Measurements from ENCODE around the gene RAI1. TPM values are rescaled to one million over a fixed set of nuclear protein-coding genes. Genes with fewer than 3 reads are reported as not detected.
"Not testable (repeated sequence)": the region's sequence is repeated elsewhere in the genome, so short reads cannot be mapped to it uniquely, and the experiment has no call there.

Gene RAI1
- polyA plus RNA-seq, 1 donor from 2014 or later, result 3.0 TPM

GRCh38 chr17:17805575-17805974 is 124.3 kb downstream of the RAI1 start:
- Mint-ChIP-seq H3K4me1 (peaks cover 0 to 5% (median 4%) of the 10 kb centered on the region in 3 donors), H3K27ac (peak overlapping the region in 1 of 3 donors; percentile 91), H3K36me3 (no peaks in the 10 kb centered on the region), H3K27me3 (no peaks in the 10 kb centered on the region), H3K9me3 (no peaks in the 10 kb centered on the region), H3K4me3 (no peak overlapping the region)

DNA sequence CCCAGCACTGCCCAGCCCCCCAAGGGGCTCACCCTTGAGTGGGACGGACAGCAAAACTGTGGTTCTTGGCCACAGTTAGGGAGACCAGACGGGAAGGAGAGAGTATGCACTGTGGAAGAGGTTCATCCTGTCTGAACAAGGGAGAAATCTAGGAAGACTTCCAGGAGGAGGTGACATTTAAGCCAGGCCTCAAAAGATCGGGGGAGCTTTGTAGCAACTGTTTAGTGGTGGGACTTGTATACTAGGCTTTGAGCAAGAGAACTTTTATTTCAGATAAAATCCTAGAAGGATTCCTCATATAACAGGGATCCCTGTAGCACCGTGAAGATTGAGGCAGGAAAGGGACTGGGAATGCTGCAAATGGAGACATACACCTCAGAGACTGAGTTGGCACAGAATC is 124.8 kb downstream of the RAI1 start:
- Mint-ChIP-seq H3K4me1 (peaks cover 0 to 5% (median 4%) of the 10 kb centered on the region in 3 donors), H3K9me3 (no peaks in the 10 kb centered on the region), H3K4me3 (no peak overlapping the region), H3K27me3 (no peaks in the 10 kb centered on the region), H3K36me3 (no peaks in the 10 kb centered on the region), H3K27ac (peak overlapping the region in 1 of 3 donors; percentile 91)

- Mint-ChIP-seq H3K27me3 (no peaks in the 10 kb centered on the region), H3K4me3 (no peak overlapping the region), H3K27ac (no peak overlapping the region), H3K9me3 (no peaks in the 10 kb centered on the region), H3K36me3 (no peaks in the 10 kb centered on the region), H3K4me1 (peaks cover 0 to 5% (median 4%) of the 10 kb centered on the region in 3 donors)
Observed at GRCh38 chr17:17806611-17807274, 125.5 kb downstream of the RAI1 start.

DNA sequence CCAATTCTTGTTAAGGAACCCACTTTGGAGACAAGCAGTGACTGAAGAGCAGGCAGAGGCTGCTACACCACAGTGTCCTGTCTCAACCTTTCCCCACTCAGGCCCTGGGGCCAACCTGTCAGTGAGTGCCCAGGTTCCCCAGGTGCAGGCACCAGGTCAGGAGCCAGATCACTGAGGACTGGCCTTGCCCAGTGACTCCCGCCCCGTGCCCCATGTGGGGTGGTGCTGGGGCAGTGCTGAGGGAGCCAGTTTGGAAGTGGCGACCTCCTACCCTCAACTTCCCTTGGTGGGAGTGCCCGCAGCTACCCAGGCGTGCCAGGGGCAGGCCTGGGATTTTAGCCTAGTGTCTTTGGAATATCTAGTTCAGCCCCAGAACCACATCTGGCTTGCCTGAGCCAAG is 126.2 kb downstream of the RAI1 start:
- no peaks in the 10 kb centered on the region for H3K27me3 Mint-ChIP-seq
- H3K27ac Mint-ChIP-seq, result no peak overlapping the region
- peaks cover 2 to 5% (median 4%) of the 10 kb centered on the region in 3 donors for H3K4me1 Mint-ChIP-seq
- no peak overlapping the region for H3K4me3 Mint-ChIP-seq
- no peaks in the 10 kb centered on the region for H3K9me3 Mint-ChIP-seq
- no peaks in the 10 kb centered on the region for H3K36me3 Mint-ChIP-seq

- not testable (repeated sequence) for H3K9me3 Mint-ChIP-seq, H3K4me1 Mint-ChIP-seq, H3K36me3 Mint-ChIP-seq, H3K27ac Mint-ChIP-seq, H3K27me3 Mint-ChIP-seq, H3K4me3 Mint-ChIP-seq
Observed at GRCh38 chr17:17808200-17808599, 126.9 kb downstream of the RAI1 start.

DNA sequence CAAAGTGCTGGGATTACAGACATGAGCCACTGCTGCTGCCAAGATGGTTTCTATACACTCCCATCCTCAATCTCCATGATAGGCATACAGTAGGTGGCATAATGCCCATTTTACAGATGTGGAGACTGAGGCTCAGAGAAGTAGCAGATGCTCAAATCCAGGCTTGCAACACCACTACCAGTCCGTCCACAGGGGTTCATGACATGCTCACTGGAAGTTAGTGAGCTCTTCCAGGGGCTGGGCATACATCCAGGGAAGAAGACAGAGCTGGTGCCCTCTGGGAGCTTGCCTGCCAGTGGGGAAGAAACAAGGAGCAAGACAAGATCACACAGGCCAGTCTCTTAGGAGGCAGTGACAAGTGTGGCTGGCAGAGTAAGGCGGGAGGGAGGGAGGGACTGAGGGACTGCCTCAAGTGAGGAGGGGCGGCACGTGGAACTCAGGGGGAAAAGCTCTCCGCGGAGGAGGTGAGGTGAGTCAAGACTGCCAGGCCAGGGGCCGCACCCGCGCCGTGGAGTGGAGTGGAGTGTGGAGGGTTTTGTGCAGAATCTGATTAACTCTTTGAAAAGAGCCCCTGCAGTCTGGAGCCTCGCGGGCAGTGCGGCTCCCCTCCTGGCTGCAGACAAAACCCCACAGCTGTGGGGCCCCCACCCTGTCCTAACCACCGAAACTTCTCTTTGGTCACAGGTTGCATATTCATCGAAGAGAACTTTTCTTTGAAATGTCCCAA is 127.6 kb downstream of the RAI1 start:
- no peak overlapping the region for H3K4me3 Mint-ChIP-seq
- no peak overlapping the region for H3K27ac Mint-ChIP-seq
- no peaks in the 10 kb centered on the region for H3K9me3 Mint-ChIP-seq
- peaks cover 2 to 5% (median 4%) of the 10 kb centered on the region in 3 donors for H3K4me1 Mint-ChIP-seq
- no peaks in the 10 kb centered on the region for H3K36me3 Mint-ChIP-seq
- H3K27me3 Mint-ChIP-seq, result no peaks in the 10 kb centered on the region

GRCh38 chr17:17809531-17810083 is 128.3 kb downstream of the RAI1 start:
- H3K4me3 Mint-ChIP-seq, result no peak overlapping the region
- H3K9me3 Mint-ChIP-seq, result no peaks in the 10 kb centered on the region
- no peaks in the 10 kb centered on the region for H3K36me3 Mint-ChIP-seq
- no peaks in the 10 kb centered on the region for H3K27me3 Mint-ChIP-seq
- H3K4me1 Mint-ChIP-seq, result peaks cover 2 to 5% (median 4%) of the 10 kb centered on the region in 3 donors
- no peak overlapping the region for H3K27ac Mint-ChIP-seq

- peak overlapping the region in 1 of 3 donors; percentile 31 for H3K27ac Mint-ChIP-seq
Observed at GRCh38 chr17:17810084-17810894, 129.0 kb downstream of the RAI1 start.

DNA sequence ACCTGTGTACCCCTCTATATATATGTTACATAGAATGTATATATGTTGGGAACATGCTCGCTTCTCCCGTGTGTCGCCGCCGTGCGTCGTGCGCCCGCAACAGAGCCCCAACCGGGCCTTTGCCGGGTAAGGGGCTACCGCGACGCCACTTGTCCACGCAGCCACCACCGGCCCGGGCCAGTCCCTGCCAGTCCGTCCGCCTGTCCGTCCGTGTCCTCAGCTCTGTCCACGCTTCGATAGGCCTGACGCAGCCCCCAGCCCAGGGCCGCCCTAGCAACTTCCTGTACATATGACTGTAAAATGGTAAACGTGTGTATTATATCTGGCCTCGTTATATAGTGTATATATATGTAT is 129.6 kb downstream of the RAI1 start:
- Mint-ChIP-seq H3K27me3 (no peaks in the 10 kb centered on the region), H3K9me3 (no peaks in the 10 kb centered on the region), H3K4me1 (peaks cover 2 to 5% (median 4%) of the 10 kb centered on the region in 3 donors), H3K27ac (no peak overlapping the region), H3K4me3 (no peak overlapping the region), H3K36me3 (no peaks in the 10 kb centered on the region)

More at GRCh38 chr17:17810084-17810894, 129.0 kb downstream of the RAI1 start:
- no peaks in the 10 kb centered on the region for H3K27me3 Mint-ChIP-seq
- no peaks in the 10 kb centered on the region for H3K36me3 Mint-ChIP-seq
- peak overlapping the region in 1 of 4 donors; percentile 12 for H3K4me3 Mint-ChIP-seq
- H3K9me3 Mint-ChIP-seq, result no peaks in the 10 kb centered on the region
- peaks cover 2 to 5% (median 4%) of the 10 kb centered on the region in 3 donors for H3K4me1 Mint-ChIP-seq

GRCh38 chr17:17811381-17812210 is 130.3 kb downstream of the RAI1 start:
- no peaks in the 10 kb centered on the region for H3K9me3 Mint-ChIP-seq
- H3K27ac Mint-ChIP-seq, result peak overlapping the region in 1 of 3 donors; percentile 60
- no peaks in the 10 kb centered on the region for H3K36me3 Mint-ChIP-seq
- peak overlapping the region in 1 of 4 donors; percentile 67 for H3K4me3 Mint-ChIP-seq
- H3K4me1 Mint-ChIP-seq, result peaks cover 2 to 5% (median 4%) of the 10 kb centered on the region in 3 donors
- no peaks in the 10 kb centered on the region for H3K27me3 Mint-ChIP-seq

DNA sequence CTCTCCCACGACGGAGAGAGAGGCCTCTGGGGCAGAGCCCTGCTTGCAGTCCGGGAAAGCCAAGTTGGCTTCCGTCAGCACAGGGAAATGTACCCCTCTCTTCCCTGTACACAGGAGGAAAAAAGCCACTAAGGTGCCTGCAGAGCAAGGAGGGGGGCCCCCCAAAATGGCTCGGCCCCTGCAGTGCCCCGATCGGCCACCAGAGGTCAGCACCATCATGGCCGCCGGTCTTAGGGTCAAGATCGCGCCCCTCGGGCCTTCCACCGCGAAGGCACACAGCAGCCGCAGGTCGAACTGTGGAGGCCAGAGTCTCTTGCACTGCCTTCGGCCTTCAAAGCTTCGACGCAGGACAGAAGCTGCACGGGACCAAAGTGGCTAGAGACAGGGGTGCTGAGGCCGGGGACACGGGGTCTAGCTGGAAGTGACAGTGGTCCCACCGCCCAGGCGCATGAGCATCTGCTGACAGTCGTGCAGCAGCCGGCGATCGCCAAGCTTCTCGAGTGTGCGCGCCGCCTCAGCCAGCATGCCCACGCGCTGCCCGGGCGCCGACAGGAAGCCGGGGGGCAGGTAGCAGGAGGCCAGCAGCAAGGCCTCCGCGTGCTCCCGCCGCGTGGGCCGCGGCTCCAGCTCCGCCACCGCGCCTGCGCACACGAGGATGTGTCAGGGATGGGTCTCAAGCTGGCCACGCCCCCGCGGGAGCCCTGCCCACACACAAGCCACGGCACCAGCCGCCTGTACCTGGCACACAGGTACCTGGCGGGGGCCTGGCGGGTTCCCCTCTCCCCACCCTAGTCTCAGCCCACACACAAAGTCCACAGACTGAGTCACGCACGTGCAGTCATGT is 131.2 kb downstream of the RAI1 start:
- H3K4me1 Mint-ChIP-seq, result peaks cover 2 to 5% (median 4%) of the 10 kb centered on the region in 3 donors
- H3K27me3 Mint-ChIP-seq, result no peaks in the 10 kb centered on the region
- peak overlapping the region in 1 of 4 donors; percentile 67 for H3K4me3 Mint-ChIP-seq
- peak overlapping the region in 1 of 3 donors; percentile 60 for H3K27ac Mint-ChIP-seq
- H3K36me3 Mint-ChIP-seq, result peaks cover 2% of the 10 kb centered on the region
- no peaks in the 10 kb centered on the region for H3K9me3 Mint-ChIP-seq

DNA sequence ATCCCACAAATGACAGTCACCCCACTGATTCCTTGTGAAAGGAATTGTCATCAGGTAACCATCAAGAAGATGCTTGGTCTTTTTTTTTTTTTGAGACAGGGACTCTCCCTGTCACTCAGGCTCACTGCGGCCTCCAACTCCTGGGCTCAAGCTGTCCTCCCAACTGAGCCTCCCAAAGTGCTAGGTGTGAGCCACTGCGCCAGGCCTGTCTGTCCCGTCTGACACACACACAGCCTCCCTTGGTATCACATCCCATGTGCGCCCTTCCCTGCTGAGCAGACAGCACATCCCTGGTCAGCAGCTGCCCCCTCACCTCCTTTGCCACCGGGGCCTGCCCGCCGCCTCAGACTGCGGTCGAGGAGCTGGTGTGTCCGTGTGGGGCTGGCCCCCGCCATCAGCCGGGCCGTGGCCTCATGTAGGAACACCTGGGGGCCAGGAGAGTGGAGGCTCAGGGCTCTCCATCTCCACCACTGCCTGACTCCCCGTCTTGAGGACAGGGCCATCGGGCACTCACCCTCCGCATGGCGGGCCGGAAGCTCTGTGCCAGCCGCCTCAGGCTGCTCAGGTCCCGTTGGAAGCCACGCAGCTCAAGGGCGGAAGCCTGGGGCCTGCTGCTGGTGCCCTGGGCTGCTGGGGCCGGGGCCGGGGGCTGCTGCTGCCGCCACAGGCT is 131.9 kb downstream of the RAI1 start:
- no peak overlapping the region for H3K4me3 Mint-ChIP-seq

GRCh38 chr17:17813725-17814095 is 132.5 kb downstream of the RAI1 start:
- peaks cover 2 to 4% (median 2%) of the 10 kb centered on the region in 3 donors for H3K4me1 Mint-ChIP-seq
- no peaks in the 10 kb centered on the region for H3K9me3 Mint-ChIP-seq

More for the DNA sequence above, 131.9 kb downstream of the RAI1 start:
- Mint-ChIP-seq H3K27ac (no peak overlapping the region), H3K4me1 (peaks cover 2 to 5% (median 4%) of the 10 kb centered on the region in 3 donors), H3K27me3 (no peaks in the 10 kb centered on the region), H3K36me3 (peaks cover 2% of the 10 kb centered on the region), H3K9me3 (no peaks in the 10 kb centered on the region)

More at GRCh38 chr17:17813725-17814095, 132.5 kb downstream of the RAI1 start:
- no peaks in the 10 kb centered on the region for H3K27me3 Mint-ChIP-seq
- H3K36me3 Mint-ChIP-seq, result peaks cover 2% of the 10 kb centered on the region
- H3K27ac Mint-ChIP-seq, result no peak overlapping the region
- H3K4me3 Mint-ChIP-seq, result no peak overlapping the region
